HUES64 (cell line): ENCODE measurements around the gene TFG.
A peak's percentile ranks its signal among the peaks of the same experiment; 100 is the strongest.

Experiments used
- H3K27ac ChIP-seq: 2 replicates; pipeline ENCODE4 v1.7.0; 2013; ENCODE audit warnings: low read depth, low read length, inconsistent platforms
- H3K27me3 ChIP-seq: 2 replicates; pipeline ENCODE4 v1.6.1; 2013; ENCODE audit warnings: mild to moderate bottlenecking, low read length; ENCODE audit not compliant: insufficient read depth
- H3K36me3 ChIP-seq: 2 replicates; pipeline ENCODE4 v1.6.1; 2013; ENCODE audit warnings: mild to moderate bottlenecking, low read length; ENCODE audit not compliant: insufficient read depth
- H3K4me1 ChIP-seq: 2 replicates; pipeline ENCODE4 v1.6.1; 2013; ENCODE audit warnings: mild to moderate bottlenecking, low read length, moderate library complexity; ENCODE audit not compliant: insufficient read depth
- H3K4me3 ChIP-seq: 2 replicates; pipeline ENCODE4 v1.5.1; 2013; ENCODE audit warnings: mild to moderate bottlenecking, low read length, moderate library complexity
- H3K9ac ChIP-seq: 2 replicates; pipeline ENCODE4 v1.6.1; 2013; ENCODE audit warnings: mild to moderate bottlenecking, low read depth, low read length
- H3K9me3 ChIP-seq: 2 replicates; pipeline ENCODE4 v1.6.1; 2013; ENCODE audit warnings: low read depth, low read length; ENCODE audit not compliant: insufficient read depth
- WGBS: fragments of 150-250, 120-280 bp; methylation state at CpG from one replicate; pipeline ENCODE4 v1.1.7; 2013; ENCODE audit warnings: missing lambda C conversion rate; 5-methylcytosine and 5-hydroxymethylcytosine counted together

Gene TFG

DNA sequence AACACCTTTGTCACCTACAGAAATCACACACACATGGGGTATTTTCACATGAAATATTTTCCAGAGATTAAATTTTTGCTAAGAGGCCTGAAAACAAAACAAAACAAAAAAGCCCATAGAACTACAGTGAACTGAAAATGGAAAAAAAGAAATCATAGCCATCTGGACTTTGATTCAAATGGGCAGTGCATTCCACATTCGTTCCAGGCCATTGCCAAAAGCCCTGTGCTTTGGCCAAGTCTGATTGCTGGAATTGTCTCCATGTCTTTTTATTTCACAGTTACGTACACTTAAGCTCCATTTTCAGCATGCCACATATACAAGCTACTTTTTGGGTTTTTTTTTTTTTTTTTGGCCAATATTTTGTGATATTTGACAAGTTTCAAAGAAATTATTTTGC, 47.1 kb downstream of the TFG start:
- Histone ChIP-seq H3K4me1 (peaks cover 40% of the 10 kb centered on the region), H3K27me3 (no peaks in the 10 kb centered on the region), H3K36me3 (peaks cover 15% of the 10 kb centered on the region), H3K4me3 (no peak overlapping the region), H3K27ac (no peak overlapping the region), H3K9me3 (no peaks in the 10 kb centered on the region), H3K9ac (no peak overlapping the region)
- 99% methylated on average over 2 of the region's 2 CpGs for WGBS

DNA sequence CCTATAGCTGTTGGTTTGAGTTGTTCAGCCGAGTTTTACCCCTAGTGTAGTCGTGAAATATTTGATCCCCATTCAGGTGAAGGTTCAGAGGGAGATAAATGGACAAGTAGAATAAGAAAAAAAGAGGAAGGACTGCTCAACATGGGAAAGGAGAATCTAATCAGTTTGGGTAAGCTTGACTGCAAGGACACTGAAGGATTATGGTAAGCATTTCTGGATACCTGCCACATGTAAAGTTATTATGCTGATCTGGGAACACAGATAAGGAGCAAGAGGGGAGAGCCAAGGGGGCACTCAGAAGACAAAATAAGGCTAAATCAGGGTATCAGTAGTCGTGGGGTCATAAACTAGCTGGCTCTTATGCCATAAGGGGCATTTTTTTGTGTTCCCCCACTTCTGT, 49.9 kb downstream of the TFG start:
- Histone ChIP-seq H3K36me3 (no peaks in the 10 kb centered on the region), H3K4me1 (peaks cover 18% of the 10 kb centered on the region; the same call in 1 of the 2 replicates), H3K9ac (no peak overlapping the region), H3K9me3 (no peaks in the 10 kb centered on the region), H3K27me3 (no peaks in the 10 kb centered on the region), H3K4me3 (no peak overlapping the region), H3K27ac (no peak overlapping the region)
- 83% methylated on average over 3 of the region's 3 CpGs for WGBS

DNA sequence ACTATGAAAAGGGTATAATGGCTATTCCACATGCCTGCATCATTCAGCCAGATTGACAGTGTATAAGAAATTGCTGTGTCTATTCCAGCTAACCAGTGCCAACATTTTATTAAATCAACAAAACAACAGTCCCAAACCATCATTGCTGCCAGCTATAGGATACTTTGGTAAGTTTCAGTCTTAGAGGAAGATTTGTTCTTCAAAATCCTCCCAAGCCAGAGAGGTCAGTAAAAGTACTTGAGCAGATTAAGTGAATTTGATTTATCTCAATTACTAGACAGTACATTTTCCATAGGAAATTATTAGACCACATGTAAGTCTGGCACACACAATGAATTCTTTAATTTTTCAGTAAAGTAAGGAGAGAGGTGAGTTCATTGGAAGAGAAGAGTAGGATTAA, 50.7 kb downstream of the TFG start:
- no peak overlapping the region for H3K9ac ChIP-seq
- H3K4me1 ChIP-seq, result peaks cover 11% of the 10 kb centered on the region; the same call in 1 of the 2 replicates
- no peaks in the 10 kb centered on the region for H3K27me3 ChIP-seq
- H3K4me3 ChIP-seq, result no peak overlapping the region
- no peak overlapping the region for H3K27ac ChIP-seq
- no peaks in the 10 kb centered on the region for H3K36me3 ChIP-seq
- no peaks in the 10 kb centered on the region for H3K9me3 ChIP-seq

DNA sequence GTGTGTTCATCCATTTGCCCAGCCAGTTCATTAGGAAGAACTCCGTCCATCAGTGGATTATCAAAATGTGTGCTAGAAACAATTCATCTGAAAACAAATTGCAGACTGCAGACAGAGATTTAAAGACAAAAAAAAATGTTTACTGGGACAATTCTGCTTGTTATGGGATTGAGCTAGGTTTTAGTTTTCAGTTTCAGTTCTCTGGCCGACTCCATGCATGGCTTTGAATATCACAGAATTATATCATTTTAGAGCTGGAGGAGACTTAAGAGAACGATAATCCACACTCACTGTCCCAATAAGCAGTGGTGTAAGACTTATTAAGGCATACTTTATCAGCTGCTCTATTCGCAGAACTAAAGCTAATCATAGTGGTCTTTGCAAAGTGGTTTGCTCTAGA, 51.1 kb downstream of the TFG start:
- Histone ChIP-seq H3K27ac (no peak overlapping the region), H3K9me3 (no peaks in the 10 kb centered on the region), H3K36me3 (no peaks in the 10 kb centered on the region), H3K4me3 (no peak overlapping the region), H3K27me3 (no peaks in the 10 kb centered on the region), H3K9ac (no peak overlapping the region), H3K4me1 (peaks cover 6% of the 10 kb centered on the region; the same call in 1 of the 2 replicates)
- WGBS, result 79% methylated on average over 4 of the region's 4 CpGs

DNA sequence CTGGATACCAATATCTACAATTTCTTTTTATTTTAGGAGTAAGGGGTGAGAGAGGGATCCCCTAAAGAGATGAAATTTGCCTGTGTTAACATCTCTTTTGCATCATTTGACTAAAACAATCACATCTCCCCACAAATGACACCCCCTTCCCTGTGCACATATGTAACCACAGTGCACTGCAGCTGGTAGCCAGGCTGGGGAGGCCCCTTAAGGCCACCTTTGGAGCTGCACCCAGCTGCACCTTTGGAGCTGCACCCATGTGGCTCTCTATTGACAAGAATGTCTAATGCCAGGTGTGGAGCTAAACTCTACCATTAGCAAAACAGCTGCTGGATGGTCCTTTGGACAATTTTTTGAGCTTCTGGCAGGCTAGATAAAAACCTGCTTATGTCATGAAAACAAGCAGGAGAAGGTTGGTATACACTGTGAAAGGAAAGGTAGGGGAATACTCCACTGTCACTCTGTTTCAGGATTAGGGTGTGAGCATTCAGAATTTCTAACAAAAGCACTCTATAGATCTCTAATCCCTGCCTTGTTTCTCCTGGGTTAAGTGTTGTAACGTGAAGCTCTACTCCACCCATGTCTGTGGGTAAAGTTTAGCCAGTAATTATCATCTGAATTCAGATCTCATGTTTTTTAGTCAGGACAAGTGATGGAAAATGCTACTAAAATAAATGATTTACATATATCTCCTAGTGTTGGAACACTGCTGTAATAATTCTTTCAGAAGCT, 52.1 kb downstream of the TFG start:
- no peak overlapping the region for H3K4me3 ChIP-seq
- no peaks in the 10 kb centered on the region for H3K36me3 ChIP-seq
- no peaks in the 10 kb centered on the region for H3K9me3 ChIP-seq
- WGBS, result no CpG with 5 or more reads among the region's 1 CpG
- H3K9ac ChIP-seq, result no peak overlapping the region
- H3K27ac ChIP-seq, result no peak overlapping the region
- H3K27me3 ChIP-seq, result no peaks in the 10 kb centered on the region
- H3K4me1 ChIP-seq, result peaks cover 5% of the 10 kb centered on the region; the same call in 1 of the 2 replicates

DNA sequence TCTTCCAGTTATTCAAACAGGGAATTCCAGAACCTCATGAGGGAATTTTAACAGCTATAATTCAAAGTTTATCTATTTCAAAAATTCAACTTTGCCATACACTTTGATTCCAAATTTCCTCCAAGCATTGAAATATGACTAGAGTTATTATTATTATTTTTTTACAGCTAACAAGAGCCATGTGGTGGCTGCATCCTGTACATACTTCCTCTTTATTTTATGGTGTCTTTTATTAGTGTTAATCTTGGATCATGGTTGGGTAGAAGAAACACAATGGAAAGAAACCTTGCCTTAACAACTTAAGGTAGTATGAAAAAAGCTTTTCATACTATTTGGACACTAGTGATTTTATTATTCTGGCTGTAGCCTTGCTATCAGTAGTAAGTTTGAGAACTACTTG, 52.7 kb downstream of the TFG start:
- H3K27ac ChIP-seq, result no peak overlapping the region
- no peaks in the 10 kb centered on the region for H3K9me3 ChIP-seq
- no peaks in the 10 kb centered on the region for H3K36me3 ChIP-seq

DNA sequence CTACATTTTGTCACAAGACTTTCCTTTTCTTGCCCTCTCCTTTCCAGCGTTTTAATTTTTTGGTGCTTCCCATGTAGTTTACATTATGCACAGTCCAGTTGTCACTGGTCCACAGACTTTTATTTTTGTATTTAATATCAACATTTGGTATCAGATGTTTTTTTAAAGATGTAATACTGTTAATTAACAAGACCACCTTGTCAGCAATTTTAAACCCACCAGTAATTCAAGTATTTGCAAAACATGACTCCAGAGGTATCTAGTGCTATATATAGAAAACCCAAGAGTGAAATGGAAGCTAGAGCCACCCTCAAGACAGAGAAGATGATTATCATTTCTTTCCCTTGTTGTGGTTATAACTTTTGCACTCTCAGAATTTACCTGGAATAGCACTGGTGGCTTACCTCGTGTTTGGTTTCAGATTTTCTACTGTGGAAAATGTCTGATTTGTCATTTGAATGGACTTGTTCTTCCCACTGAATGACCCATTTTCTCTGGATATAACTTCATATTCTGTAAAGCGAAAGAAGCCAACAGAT, 56.2 kb downstream of the TFG start:
- H3K4me1 ChIP-seq, result peaks cover 16% of the 10 kb centered on the region
- 93% methylated on average over 3 of the region's 3 CpGs for WGBS
- no peaks in the 10 kb centered on the region for H3K36me3 ChIP-seq
- no peak overlapping the region for H3K27ac ChIP-seq
- H3K27me3 ChIP-seq, result no peaks in the 10 kb centered on the region
- H3K9me3 ChIP-seq, result no peaks in the 10 kb centered on the region
- no peak overlapping the region for H3K4me3 ChIP-seq
- no peak overlapping the region for H3K9ac ChIP-seq

More for the DNA sequence above, 52.7 kb downstream of the TFG start:
- Histone ChIP-seq H3K4me1 (peaks cover 5% of the 10 kb centered on the region; the same call in 1 of the 2 replicates), H3K4me3 (no peak overlapping the region), H3K9ac (no peak overlapping the region), H3K27me3 (no peaks in the 10 kb centered on the region)

DNA sequence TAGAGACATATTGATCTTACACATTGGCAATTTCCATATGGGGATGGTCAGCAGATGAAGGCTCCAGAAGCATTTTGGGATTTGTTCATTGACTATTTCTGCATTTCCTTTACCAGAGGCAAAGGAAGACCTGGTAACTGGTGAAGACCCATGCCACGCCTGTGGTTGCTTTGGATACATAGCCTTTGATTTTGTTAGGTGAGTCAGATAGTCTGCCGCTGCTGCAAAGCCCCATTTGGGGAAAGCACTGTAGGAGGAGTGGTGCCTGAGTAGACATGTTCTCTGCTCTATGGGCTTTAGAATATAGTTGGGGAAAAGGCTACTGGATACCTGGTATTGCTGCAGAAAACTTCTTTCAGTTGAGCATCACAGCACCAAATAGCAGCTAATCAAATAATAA, 56.8 kb downstream of the TFG start:
- no peaks in the 10 kb centered on the region for H3K27me3 ChIP-seq
- H3K4me1 ChIP-seq, result peaks cover 16% of the 10 kb centered on the region
- H3K4me3 ChIP-seq, result no peak overlapping the region
- H3K9ac ChIP-seq, result no peak overlapping the region
- H3K27ac ChIP-seq, result no peak overlapping the region
- no peaks in the 10 kb centered on the region for H3K36me3 ChIP-seq
- 85% methylated on average over 2 of the region's 2 CpGs for WGBS
- H3K9me3 ChIP-seq, result no peaks in the 10 kb centered on the region

DNA sequence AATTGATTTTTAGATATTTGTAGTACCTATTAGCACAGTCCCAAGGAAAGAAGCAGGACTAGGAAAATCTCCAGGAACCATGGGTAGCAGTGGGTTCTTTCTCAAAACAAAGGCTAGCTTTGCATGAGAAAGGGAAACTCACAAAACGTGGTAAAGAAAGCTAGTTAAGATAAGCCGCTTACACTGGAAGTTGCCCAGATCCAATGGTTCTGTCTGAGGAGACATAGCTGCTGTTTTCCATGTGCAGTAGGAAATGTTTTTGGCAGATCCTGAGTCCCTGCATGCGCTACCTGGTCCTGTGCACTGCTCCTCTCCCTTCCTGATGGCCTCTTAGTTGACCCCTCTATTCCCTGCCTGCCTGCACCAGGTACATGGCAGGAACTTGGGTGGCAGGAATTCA, 60.4 kb downstream of the TFG start:
- Histone ChIP-seq H3K27me3 (no peaks in the 10 kb centered on the region), H3K27ac (peak overlapping the region; percentile 49; the same call in 1 of the 2 replicates), H3K9ac (no peak overlapping the region), H3K9me3 (no peaks in the 10 kb centered on the region), H3K4me1 (peaks cover 16% of the 10 kb centered on the region), H3K4me3 (no peak overlapping the region), H3K36me3 (no peaks in the 10 kb centered on the region)
- whole genome bisulfite sequencing, result 38% methylated on average over 3 of the region's 3 CpGs

DNA sequence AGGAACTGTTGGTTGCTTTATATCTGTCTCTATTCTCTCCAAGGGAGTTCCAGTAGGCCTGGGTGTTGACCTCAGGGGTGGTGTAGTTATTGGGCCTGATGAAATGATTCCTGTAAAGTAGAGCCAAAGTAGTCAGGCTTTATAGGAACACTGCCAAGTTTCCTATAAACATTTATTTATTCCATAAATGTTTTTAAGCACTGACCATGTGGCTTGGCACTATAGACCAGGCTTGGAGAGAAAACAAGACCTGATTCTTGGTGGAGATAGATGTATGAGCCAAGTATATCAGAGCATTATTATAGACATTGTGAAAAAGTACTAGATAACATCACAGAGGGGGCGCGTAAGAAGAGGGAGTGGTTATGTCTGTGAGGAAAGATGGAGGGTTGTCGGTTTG, 65.9 kb downstream of the TFG start:
- no peak overlapping the region for H3K27ac ChIP-seq
- WGBS, result 97% methylated on average over 3 of the region's 3 CpGs
- no peak overlapping the region for H3K4me3 ChIP-seq
- no peaks in the 10 kb centered on the region for H3K27me3 ChIP-seq
- H3K9ac ChIP-seq, result no peak overlapping the region
- no peaks in the 10 kb centered on the region for H3K9me3 ChIP-seq
- H3K36me3 ChIP-seq, result no peaks in the 10 kb centered on the region
- H3K4me1 ChIP-seq, result peaks cover 2% of the 10 kb centered on the region

DNA sequence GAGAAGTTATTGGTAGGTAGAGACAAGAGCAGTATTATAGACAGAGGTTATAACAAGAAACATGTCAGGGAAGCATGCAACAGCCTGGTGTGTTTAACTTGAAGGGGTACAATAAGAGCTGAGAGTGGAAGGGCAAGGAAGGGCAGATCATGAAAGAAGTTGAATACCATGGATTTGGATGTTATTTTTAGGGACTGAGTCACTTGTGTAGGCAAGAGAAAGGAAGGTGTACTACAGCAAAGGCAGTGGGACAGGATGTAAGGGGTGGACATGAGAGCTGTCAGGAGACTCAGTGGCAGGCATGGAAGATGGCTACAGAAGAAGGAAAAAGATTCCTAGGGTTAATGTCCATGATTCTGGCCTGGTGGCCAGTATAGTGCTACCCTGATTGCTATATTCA, 66.4 kb downstream of the TFG start:
- Histone ChIP-seq H3K4me3 (no peak overlapping the region), H3K9me3 (no peaks in the 10 kb centered on the region), H3K36me3 (no peaks in the 10 kb centered on the region), H3K27me3 (no peaks in the 10 kb centered on the region), H3K4me1 (no peaks in the 10 kb centered on the region; the same call in 1 of the 2 replicates), H3K9ac (no peak overlapping the region), H3K27ac (no peak overlapping the region)
